HG03354 (cell line): ENCODE results near the gene PCP4.

Source experiments
- ATAC-seq: cut with Tn5 transposase; IDR thresholded peaks from one replicate; pipeline ENCODE4 v1.9.1; 2021; ENCODE audit warnings: mild to moderate bottlenecking; ENCODE audit not compliant: unreplicated experiment, poor library complexity, severe bottlenecking

The PCP4 gene

GRCh38 chr21:39867198-39867650 lies at the start of gene PCP4:
TSS of gene PCP4 (plus strand) at chr21:39867438. CDS start at chr21:39867502, 64 bp downstream.
- ATAC-seq = peak; percentile 74

- no peak for ATAC-seq
These were observed 48.7 kb upstream of the PCP4 start for GRCh38 chr21:39818557-39818956.

- no peak for ATAC-seq
These were observed 45.2 kb upstream of the PCP4 start for GRCh38 chr21:39822042-39822441.

GRCh38 chr21:39825250-39825649 lies 42.0 kb upstream of the PCP4 start:
- ATAC-seq = no peak

GRCh38 chr21:39834543-39834942 lies 32.7 kb upstream of the PCP4 start:
- ATAC-seq = no peak

GRCh38 chr21:39837861-39838359 lies 29.3 kb upstream of the PCP4 start:
- no peak for ATAC-seq

GRCh38 chr21:39840373-39841097 lies 26.7 kb upstream of the PCP4 start:
- no peak for ATAC-seq

- no peak for ATAC-seq
These were observed 24.3 kb upstream of the PCP4 start for GRCh38 chr21:39842741-39843459.

GRCh38 chr21:39843483-39843882 lies 23.8 kb upstream of the PCP4 start:
- ATAC-seq = no peak

- ATAC-seq = no peak
These were observed 23.3 kb upstream of the PCP4 start for GRCh38 chr21:39843916-39844315.

GRCh38 chr21:39845571-39846130 lies 21.6 kb upstream of the PCP4 start:
- no peak for ATAC-seq

- ATAC-seq = no peak
These were observed 19.4 kb upstream of the PCP4 start for GRCh38 chr21:39847877-39848276.

GRCh38 chr21:39849014-39849655 lies 18.1 kb upstream of the PCP4 start:
- ATAC-seq = no peak

- ATAC-seq = no peak
These were observed 16.9 kb upstream of the PCP4 start for GRCh38 chr21:39850333-39850732.

GRCh38 chr21:39851002-39851618 lies 16.1 kb upstream of the PCP4 start:
- ATAC-seq = no peak

- no peak for ATAC-seq
These were observed 15.1 kb upstream of the PCP4 start for GRCh38 chr21:39852021-39852721.

GRCh38 chr21:39852726-39853500 lies 14.3 kb upstream of the PCP4 start:
- no peak for ATAC-seq

GRCh38 chr21:39854572-39854971 lies 12.7 kb upstream of the PCP4 start:
- ATAC-seq = no peak

GRCh38 chr21:39855595-39855994 lies 11.6 kb upstream of the PCP4 start:
- ATAC-seq = no peak
